GM19328 (cell line): ENCODE measurements around the gene PDLIM5.
"Not testable (repeated sequence)": the region's sequence is repeated elsewhere in the genome, so short reads cannot be mapped to it uniquely, and the experiment has no call there.

Experiments
- ATAC-seq: cut with Tn5 transposase; IDR thresholded peaks from one replicate; pipeline ENCODE4 v1.9.1; 2021; ENCODE audit warnings: mild to moderate bottlenecking, moderate library complexity; ENCODE audit not compliant: unreplicated experiment

Gene PDLIM5

DNA sequence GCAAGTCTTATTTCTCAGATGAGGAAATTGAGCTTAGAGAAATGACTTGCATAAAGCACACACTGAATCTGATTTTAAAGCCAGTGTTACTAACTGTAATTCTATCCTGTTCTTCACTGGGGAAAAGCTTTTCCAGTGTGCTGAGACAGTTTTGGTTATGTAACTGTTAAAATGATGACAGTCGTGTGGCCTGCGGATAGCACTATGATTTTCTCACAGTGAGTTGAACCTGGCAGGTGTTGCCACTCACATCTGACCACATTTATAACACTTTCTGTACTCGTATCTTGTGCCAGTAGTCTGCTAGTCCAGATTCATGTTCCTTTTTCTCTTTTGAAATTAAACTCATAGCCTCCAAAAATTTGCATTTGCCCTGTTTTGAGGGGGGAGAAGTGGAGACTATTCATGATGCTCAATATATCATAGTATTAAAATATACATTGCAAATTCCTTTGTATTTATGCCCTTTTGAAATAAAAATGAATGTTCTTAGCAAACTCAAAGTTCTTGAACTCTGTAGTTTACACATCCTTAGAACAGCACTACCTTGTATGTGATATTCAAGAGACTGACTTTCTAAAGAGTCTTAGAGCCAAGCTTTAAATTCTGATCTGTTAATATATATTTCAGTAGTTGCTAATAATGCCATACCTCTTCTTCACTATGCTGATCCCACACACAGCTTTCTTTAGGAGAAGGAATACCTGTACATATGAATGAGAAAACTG, 132.3 kb downstream of the PDLIM5 start:
- no peak for ATAC-seq

GRCh38 chr4:94588896-94589693, 137.4 kb downstream of the PDLIM5 start:
- no peak for ATAC-seq

GRCh38 chr4:94590493-94590892, 138.8 kb downstream of the PDLIM5 start:
- ATAC-seq = no peak

DNA sequence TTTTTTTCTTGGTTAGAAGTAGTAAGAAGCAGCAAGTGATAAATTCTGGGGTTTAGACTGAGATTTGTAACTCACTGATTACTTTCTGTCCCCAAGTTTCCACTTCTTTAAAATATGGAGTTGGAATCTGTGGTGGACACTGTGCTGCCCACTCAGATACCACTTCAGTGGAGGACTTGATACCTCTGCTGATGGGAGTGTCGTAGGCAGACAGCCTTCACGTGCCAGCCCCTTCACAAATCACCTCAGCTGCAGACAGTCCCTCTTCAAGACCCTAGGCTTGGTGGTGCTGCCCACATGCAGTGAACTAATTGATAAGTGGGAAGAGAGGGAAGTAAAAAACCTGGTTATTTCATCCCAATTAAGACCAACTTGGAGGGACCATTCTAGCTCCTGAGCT, 139.5 kb downstream of the PDLIM5 start:
- no peak for ATAC-seq

DNA sequence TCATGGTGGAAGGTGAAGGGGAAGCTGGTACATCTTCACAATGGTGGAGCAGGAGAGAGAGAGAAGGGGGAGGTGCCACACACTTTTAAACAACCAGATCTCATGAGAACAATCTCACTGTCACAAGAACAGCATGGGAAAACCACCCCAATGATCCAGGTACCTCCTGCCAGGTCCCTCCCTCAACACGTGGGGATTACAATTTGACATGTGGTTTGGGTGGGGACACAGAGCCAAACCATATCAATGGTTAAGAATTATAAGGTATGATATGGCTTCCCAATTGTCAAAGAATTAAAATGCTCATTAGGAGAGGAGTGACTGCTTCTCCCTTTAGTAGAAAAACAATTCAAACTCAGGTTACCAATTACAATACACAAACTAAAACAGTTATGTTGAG, 143.3 kb downstream of the PDLIM5 start:
- ATAC-seq = no peak

- peak; percentile 74 for ATAC-seq
These were observed 144.2 kb downstream of the PDLIM5 start for GRCh38 chr4:94595880-94596483.

DNA sequence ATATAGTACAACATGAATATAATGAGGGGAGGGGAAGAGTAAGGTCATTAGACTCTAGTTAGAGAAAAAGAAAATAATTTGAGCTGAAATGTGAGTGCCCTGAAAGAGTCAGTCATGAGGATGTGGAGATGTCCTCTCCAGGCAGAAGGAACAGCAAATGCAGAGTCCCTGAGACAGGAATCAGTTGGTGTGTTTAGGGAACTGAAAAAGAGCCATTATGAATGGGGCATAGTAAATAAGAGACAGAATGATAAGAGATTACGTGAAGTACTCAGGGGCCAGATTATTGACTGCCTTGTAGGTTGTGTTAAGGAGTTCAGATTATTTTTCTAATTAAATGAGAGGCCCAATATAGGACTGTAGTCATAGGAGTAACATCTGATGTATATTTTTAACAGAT, 147.0 kb downstream of the PDLIM5 start:
- no peak for ATAC-seq

DNA sequence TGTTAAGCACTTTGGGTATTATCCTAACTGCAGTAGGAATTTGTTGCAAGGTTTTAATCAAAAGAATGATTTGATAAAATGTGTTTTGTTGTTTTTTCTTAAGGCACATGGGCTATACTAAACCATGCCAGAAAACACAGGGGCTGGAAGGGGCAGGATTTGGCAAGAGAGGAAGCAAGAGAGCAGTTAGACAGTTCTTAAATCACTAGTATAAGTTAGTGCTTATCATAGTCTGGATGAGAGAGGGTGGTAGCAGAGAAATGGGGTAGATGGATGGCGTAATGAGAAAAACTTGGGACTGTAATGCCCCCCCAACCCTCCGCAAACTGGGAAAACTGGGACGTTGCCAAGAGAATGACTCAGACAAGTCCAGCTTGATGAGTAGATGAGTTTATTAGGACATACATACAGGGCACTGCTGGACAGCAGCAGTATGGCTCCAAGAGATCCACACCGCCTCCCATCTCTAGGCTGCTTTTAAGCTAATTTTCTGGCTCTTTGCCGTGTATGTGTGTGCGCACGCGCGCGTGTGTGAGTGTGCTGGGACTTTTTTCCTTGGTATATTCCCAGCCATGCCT, 151.5 kb downstream of the PDLIM5 start:
- no peak for ATAC-seq

DNA sequence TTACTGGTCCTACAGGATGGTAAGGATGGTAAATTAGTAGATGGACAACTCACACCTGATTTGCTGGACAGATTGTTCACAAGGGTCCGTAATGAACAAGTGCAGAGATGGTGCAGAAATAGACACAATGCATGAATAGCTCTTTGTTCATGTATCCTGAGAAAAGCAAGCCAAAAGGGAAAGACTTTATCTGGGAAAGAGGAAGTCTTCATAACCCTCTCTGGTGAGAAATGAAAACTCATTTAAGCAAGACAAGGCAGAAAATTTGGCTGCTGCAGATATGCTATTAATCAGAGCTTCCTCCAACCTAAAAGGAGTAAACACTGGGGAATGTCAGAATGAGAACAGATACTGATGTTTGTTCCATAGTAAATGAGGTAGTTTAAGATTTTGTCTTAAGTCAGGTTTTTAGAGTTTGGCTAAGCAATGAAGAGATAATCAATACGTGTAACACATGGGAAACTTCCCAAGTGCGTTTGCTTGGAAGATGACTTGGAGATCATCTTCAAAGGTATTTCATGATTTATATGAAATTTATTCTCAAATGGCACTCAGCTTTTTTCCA, 153.6 kb downstream of the PDLIM5 start:
- no peak for ATAC-seq

GRCh38 chr4:94610145-94610544, 158.4 kb downstream of the PDLIM5 start:
- no peak for ATAC-seq

DNA sequence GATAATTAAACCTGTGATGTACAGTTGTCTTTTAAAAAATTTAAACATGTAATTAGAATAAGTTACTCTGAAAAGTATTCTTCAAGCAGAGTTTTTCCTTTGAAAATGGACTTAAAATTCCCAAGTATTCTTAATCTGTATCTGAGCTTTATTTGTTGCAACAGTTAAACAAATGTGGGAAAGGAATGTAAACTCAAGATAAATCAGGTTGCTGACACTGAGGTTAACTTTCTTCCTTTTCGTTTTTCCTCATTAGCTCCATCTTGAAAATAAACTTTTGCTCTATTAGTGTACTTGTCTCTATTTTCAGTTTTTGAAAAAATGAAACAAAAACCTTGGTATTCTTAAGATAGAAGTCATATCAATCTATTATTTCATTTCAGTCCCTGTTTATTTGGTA, 161.5 kb downstream of the PDLIM5 start:
- no peak for ATAC-seq

- no peak for ATAC-seq
These were observed 163.7 kb downstream of the PDLIM5 start for GRCh38 chr4:94615451-94615850.

DNA sequence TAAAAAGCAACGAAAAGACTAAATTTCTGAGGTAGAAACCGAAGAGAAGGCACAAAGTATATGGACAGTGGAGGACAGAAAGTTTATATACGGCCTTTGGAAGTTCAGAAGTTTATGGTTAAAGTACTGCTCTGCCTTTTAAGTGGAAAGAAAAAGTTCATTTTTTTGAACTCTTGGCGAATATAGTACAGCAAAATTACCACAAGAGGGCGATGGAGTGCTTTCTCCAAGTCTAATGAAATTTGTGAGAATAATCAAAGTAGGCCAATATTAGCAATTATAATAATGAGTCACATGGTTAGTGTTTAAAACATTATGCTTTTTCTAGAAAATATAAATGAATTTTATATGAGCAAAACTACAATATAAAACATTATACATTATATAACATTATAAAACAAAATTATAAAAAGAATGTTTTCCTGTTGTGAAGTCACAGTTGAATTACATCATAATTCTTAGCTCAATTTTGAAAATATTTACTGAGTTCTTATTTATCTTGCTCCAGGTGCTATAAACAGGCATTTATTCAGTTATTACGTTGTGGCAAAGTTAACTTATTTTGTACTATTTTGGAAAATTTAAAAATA, 169.8 kb downstream of the PDLIM5 start:
- no peak for ATAC-seq

GRCh38 chr4:94623126-94623911, 171.6 kb downstream of the PDLIM5 start:
- no peak for ATAC-seq

- no peak for ATAC-seq
These were observed 175.2 kb downstream of the PDLIM5 start for GRCh38 chr4:94626942-94627341.

GRCh38 chr4:94629058-94629457, 177.3 kb downstream of the PDLIM5 start:
- ATAC-seq = not testable (repeated sequence)

DNA sequence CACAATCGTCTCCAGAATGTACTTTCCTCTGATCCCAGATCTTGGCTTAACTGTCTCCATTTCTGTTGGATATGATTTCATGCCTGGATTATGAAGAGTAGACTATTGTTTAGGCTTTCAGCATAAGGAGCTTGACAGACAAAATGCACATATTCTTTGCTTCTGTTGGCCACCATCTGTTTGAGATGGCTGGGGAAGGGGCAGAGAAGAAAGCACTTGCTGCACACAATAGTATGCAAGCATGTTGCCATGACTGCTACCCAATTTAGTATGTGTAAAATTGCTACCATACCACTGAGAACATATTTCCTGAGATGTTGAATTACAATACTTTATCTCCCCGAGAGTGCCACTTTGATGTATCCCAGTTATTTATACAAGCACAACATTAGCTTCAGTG, 178.1 kb downstream of the PDLIM5 start:
- no peak for ATAC-seq

- ATAC-seq = no peak
These were observed 182.5 kb downstream of the PDLIM5 start for GRCh38 chr4:94634271-94634670.

DNA sequence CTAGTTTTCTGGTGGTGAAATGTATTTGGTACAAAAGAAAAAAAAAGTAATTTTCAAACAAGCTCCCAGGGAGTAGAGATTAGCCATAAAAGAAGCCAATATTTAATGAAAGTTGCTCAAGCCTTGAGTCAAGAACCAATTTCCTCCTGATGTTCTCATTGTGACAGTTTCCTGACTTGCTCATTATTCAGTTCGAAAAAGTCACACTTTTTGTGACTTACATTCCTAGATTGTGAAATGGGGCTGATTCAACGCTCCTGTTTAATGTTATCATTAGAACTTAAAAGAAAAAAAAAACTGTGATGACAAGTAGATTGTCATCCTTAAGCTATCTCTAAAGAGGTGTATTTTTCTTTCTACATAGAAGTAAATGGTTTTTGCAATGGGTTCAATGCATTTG, 183.4 kb downstream of the PDLIM5 start:
- ATAC-seq = no peak

- no peak for ATAC-seq
These were observed 184.3 kb downstream of the PDLIM5 start for GRCh38 chr4:94636004-94636403.
